IMR-90 (cell line): ENCODE data around the gene ARID4B.

Experiments used
- BHLHE40 ChIP-seq: fragments of 150-350 bp; IDR thresholded peaks from 2 replicates; pipeline ENCODE4 v1.6.1; 2016; ENCODE audit warnings: mild to moderate bottlenecking, low read depth, low read length
- CHD1 ChIP-seq: IDR thresholded peaks from 2 replicates; pipeline ENCODE4 v1.6.1; 2012; ENCODE audit warnings: low read depth, low read length, improper control_type of control experiment
- MAZ ChIP-seq: IDR thresholded peaks from 2 replicates; pipeline ENCODE4 v1.6.1; 2012; ENCODE audit warnings: low read depth, mild to moderate bottlenecking, low read length, improper control_type of control experiment, moderate library complexity, borderline replicate concordance
- MXI1 ChIP-seq: IDR thresholded peaks from 2 replicates; pipeline ENCODE4 v1.6.1; 2012; ENCODE audit warnings: low read depth, mild to moderate bottlenecking, low read length, moderate library complexity, borderline replicate concordance
- POLR2A ChIP-seq: IDR thresholded peaks from 2 replicates; pipeline ENCODE4 v1.6.1; 2012; ENCODE audit warnings: mild to moderate bottlenecking, low read depth, low read length
- RAD21 ChIP-seq: IDR thresholded peaks from 2 replicates; pipeline ENCODE4 v1.6.1; 2012; ENCODE audit warnings: low read length, improper control_type of control experiment
- TF ChIP-seq, protein P1 (sequence below): conservative IDR thresholded peaks from 2 replicates; pipeline ENCODE4 v1.5.1; 2012; ENCODE audit warnings: mild to moderate bottlenecking, low read depth, low read length, improper control_type of control experiment
- TF ChIP-seq, protein P2 (sequence below): fragments of 150-350 bp; IDR thresholded peaks from 2 replicates; pipeline ENCODE4 v1.6.1; 2016; ENCODE audit warnings: low read depth, mild to moderate bottlenecking, low read length, moderate library complexity, borderline replicate concordance

DNA sequence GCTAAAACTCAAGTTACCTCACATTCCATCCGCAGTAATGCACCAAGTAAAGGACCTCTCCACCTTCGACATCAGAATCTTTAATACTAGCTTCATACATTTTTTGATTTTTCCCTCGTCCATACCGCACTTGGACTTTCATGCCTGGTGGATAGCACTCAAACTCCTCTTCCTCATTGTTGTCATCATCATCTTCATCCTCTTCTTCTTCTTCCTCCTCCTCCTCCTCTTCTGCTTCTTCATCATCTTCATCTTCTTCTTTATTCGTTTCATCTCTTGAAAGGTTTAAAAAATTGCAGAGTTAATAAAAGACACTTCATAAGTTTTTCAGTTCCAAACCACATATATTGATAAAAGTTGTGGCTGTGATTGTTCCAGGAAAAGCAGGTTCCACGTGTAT is 114.2 kb downstream of the ARID4B start:
- no peak for TF ChIP-seq POLR2A
- TF ChIP-seq, protein P1, sequence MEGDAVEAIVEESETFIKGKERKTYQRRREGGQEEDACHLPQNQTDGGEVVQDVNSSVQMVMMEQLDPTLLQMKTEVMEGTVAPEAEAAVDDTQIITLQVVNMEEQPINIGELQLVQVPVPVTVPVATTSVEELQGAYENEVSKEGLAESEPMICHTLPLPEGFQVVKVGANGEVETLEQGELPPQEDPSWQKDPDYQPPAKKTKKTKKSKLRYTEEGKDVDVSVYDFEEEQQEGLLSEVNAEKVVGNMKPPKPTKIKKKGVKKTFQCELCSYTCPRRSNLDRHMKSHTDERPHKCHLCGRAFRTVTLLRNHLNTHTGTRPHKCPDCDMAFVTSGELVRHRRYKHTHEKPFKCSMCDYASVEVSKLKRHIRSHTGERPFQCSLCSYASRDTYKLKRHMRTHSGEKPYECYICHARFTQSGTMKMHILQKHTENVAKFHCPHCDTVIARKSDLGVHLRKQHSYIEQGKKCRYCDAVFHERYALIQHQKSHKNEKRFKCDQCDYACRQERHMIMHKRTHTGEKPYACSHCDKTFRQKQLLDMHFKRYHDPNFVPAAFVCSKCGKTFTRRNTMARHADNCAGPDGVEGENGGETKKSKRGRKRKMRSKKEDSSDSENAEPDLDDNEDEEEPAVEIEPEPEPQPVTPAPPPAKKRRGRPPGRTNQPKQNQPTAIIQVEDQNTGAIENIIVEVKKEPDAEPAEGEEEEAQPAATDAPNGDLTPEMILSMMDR, result no peak
- no peak for TF ChIP-seq CHD1
- TF ChIP-seq BHLHE40, result no peak
- no peak for TF ChIP-seq MAZ
- TF ChIP-seq RAD21, result no peak
- no peak for TF ChIP-seq MXI1
- TF ChIP-seq, protein P2, sequence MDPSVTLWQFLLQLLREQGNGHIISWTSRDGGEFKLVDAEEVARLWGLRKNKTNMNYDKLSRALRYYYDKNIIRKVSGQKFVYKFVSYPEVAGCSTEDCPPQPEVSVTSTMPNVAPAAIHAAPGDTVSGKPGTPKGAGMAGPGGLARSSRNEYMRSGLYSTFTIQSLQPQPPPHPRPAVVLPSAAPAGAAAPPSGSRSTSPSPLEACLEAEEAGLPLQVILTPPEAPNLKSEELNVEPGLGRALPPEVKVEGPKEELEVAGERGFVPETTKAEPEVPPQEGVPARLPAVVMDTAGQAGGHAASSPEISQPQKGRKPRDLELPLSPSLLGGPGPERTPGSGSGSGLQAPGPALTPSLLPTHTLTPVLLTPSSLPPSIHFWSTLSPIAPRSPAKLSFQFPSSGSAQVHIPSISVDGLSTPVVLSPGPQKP, result no peak
